GM18907 (cell line): Measurements from ENCODE around the gene KCNQ1OT1.

Experiments
- ATAC-seq: cut with Tn5 transposase; IDR thresholded peaks from one replicate; pipeline ENCODE4 v1.9.1; 2021; ENCODE audit warnings: mild to moderate bottlenecking, moderate library complexity; ENCODE audit not compliant: unreplicated experiment

Gene KCNQ1OT1

DNA sequence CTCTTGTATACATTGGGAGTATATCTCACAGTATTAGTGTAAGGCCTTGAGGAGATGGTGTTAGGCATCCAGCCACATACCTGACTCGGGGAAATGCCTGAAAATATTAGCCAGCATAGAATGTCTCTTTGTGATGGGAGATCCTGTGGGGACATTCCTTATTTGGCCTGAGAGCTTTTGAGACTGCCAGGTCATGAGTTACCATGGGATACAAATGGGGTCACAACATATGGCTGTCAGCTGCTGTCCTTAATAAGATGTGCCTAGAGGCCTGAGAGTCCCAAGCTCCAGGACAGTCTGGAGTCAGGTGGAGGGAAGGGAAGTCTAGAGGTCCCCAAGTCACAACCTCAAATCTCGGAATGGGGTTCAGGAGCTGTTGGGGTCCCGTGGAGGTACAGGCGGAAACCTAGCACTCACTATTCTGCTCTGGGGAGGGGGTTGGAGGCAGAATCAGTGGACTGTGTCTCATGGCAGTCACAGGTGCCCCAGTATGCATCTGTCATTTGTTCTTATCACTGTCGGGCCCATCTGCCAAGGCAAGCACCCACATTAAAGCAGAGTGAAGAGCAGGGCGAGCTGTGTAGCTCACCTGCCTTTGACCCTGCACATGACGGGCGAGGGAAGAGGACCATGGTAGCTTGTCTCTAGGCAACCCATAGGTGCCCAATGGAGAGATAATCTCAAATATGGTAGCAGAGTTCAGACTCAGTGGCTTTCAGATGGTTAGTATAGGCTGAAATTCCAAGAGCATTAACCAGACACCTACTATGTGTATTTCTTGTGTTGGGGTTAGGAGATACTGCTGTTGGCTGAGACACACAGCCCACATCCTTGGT lies 29.9 kb downstream of the KCNQ1OT1 start:
- no peak for ATAC-seq

DNA sequence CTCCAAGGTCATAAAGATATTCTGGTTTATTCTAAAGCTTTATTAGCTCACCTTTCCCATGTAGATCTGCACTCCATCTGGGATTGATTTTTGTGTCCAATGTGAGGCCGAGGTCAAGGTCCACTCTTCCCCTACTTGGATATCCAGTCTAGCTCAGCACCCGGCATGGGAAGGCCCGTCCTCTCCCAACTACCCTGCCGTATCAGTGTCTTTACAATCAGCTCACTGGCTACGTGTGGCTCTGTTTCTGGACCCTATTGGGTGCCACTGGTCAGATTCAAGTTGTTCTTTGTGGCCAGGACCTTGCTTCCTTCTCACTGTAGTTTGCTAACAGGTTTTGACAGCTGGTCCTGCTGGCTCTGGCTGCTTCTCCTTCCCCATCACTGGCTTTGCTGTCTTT lies 30.9 kb downstream of the KCNQ1OT1 start:
- no peak for ATAC-seq

DNA sequence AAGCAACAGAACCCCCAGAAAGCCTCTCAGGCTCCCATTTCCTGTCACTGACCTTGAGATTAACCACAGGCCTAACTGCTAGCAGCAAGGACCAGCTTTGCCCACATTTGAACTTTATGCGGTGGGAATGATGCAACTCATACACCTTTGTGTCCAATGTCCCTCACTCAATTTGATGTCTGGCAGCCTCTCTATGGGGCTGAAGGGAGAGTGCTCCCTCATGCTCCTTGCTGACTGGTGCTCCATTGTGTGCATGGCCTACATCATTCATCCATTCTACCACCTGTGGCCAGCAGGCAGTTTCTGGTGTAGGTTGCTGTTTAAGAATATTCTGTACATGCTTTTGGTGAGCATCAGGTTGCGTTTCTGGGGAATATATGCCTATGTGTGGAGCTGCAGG lies 31.9 kb downstream of the KCNQ1OT1 start:
- ATAC-seq: no peak

DNA sequence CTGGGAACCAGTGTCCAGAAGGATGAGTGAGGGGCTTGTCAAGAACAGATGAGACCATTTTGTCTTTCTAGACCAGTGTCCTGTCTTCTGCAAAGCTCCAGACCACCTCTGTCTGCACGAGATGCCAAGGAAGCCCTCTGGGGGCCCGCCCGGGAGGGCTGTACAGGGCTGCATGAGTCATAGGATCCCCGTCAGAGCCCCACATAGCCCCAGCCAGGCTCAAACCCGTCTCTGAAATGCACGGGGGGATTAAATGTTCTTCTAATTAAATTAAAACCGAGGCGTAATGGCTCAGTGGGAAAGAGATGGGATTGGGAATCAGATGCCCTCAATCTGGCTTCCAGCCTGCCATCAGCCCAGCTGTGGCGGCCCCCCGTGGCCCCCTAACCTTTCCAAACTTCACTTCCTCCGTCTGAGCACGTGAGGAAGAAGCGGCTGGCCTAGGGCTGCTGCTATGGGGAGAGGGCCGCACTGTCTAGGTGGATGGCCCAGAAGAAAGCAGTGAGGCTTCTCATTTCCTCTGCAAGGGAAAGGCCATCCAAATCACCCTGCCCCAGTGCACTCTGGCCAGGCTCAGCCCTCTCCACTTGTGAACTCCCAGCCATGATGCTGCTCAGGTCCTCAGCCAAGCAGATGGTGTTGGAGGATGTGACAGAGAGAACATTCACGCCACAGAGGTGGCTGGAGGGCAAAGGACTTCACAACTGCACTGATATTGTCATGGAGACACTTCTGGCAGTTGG lies 32.8 kb downstream of the KCNQ1OT1 start:
- ATAC-seq: no peak

DNA sequence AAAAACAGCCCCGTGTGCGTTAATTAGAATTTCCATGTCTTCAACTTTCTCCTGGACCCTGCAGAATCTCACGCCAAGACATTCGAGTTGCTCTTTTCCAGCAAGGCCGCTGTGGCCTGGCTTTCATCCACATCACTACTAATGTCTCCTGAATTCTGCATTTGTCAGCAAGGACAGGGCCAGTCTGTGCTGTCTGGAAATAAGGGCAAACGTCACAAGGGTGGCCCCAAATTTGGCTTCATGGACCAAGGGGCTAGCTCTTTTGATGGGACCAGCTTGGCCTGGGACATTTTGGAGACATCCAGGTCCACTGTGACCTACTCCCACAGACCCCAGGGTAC lies 33.4 kb downstream of the KCNQ1OT1 start:
- no peak for ATAC-seq

DNA sequence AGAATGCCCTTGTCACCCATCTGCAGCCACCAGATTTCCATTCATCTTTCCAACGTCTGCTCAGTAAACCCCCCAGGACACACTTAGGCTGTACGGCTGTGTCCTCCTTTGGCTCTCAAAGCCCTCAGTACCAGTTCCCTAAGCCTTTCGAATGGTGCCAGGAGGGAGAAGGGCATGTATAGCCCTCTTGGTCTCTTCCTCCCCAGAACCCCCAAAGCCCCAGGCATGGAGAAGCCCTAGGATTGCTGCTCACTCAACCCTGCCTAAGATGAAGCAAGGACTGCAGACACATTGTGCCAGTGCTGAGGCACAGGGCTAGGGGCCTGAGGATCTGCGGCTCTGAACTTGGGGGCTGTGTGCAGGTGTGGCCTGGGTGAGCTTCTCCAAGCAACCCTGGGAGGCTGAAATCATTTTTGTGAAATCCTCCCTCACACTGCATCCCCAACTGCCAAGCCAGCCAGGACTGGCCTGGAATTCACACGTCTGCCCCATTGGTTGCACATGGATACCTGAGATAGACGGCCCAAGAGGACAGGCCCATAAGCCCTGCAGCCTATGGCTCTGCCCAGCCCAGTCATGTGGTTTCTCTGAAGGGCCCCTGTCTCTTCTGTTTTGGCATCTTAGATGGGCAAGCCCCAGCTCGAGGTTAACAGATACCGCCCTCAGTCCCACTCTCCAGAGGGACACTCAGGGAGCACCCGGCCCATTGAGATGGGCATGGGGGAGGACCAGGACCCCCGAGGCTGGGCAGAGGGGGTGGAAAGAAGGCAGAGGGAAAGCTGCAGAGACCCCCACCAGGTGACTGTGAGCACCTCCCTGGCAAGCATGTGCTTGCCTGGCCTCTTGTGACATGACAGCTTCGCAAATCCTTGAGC lies 34.0 kb downstream of the KCNQ1OT1 start:
- no peak for ATAC-seq

DNA sequence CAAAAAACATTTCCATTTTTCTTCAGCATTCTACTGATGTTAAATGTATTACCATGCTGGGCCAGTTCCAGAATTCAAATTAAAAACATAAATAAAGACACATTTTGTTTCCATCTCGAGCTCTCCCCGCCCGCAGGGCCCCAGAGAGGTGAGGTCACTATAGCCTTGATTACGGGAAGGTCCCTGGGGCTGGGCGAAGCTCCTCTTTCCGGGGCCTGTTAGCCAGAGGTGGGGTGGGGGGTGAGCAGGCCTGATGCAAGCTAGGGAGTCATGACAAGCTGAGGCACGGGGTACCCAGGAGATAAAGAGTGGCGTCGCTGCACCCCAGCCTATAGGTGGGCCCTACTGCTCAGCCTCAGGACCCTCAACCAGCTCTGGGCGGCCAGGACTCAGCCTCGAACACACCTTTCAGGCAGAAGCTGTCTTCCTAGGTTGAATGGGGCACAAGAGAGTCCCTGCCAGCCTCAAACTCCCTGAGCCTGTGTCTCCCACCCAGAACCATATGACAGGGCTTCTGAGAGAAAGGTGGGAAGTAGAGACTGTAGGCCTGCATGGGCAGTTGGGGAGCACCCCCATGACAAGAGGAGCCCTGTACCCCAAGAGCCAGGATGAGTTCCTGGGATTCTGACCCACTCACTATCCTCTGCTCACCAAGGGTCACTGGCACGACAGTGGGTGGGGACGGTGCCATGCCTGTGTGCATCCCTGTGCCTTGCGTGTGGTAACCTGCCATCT lies 34.8 kb downstream of the KCNQ1OT1 start:
- ATAC-seq: no peak

DNA sequence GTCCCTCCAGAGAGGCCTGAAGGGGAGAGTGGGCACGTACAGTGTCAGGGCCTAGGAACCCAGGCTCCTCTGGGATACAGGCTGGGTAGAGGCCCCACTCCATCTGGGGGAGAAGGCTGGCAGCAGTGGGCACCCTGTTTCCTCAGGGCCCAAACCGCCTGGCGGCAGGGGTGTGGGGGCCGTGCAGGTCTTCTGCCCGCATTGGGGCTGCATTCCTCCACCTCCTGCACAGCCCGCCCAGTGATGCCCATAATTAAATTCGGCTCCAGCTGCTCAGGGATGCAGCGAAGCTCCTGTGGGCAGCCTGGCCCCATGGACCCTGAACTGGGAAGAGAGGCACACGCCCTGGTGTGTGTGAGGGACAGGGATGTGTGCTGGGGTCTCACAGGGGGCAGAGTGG lies 35.4 kb downstream of the KCNQ1OT1 start:
- ATAC-seq: no peak

DNA sequence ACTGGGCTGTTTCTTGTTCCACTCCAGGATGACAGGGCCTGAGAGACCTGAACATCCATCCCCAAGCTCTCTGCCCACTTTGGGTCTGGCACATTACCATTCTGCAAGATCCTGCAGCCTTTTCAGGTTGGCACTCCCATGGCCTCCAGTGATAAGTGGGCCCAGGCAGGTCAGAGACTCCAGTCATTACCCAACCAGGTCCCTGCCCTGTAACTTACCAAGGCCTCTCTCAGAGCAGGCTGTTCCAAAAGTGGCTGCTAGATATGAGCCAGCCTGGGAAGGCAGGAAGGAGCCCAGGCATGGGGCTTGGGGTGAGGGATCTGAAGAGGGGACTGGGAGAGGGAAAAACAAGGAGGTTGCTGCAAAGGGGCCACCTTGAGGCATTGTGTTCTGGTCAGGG lies 35.9 kb downstream of the KCNQ1OT1 start:
- no peak for ATAC-seq

DNA sequence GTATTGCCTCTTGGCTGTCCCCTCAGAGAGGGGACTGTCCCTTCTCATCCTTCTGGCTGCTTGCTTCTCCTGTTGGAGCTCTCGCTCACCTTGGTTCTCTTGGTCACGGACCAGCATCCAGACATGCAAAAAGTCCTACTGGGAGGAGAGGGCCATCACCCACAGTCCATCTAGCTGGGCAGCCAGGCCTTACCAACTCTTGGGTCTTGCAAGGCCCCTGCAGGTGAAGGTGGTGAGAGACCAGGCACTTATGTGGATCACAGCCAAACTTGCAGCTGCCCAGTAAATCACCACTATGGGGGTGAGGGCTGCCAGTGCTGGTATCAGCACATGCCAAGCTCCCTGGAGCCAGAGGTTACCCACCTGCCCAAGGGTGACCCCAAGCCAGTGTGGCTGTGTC lies 36.3 kb downstream of the KCNQ1OT1 start:
- no peak for ATAC-seq

DNA sequence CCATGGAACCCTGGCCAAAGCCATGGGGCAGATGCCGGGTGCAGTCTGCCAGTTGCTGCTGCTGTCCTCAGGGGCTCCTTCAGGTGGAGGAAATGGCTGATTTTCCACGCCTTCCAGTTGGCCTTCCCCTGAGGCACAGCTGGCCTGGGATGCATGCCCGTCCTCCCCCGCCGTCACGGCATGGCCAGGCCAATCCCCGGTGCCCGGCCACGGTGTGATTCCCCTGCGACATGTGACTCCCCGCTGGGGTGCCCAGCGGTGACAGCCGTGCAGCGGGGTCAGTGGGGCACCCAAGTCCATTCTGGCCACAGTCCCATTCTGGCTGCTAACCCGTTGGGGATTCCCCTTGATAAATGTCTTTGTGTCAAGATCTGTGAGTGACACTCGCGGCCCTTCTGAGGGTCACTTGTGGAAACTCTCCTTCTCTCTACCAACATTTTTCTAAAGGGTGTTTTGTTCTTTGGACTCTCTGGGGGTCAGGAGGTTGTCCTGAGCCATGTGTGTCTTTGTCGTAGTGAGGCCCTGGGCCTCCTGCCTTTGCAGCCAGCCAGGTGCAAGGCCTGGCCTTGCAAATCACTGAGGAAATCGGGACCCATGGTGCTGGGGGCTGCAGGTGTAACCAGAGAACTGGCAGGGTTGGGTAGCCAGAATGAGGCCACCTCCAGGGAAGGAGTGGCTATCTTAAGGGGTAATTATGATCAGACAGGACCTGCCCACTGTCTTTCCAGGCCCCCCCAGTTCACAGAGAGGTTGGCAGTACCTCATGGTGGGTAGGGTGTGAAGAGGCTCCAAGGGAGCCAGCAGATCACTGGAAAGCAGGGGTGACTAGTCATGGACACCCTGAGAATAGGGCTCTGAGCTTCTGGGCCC lies 37.1 kb downstream of the KCNQ1OT1 start:
- ATAC-seq: no peak

DNA sequence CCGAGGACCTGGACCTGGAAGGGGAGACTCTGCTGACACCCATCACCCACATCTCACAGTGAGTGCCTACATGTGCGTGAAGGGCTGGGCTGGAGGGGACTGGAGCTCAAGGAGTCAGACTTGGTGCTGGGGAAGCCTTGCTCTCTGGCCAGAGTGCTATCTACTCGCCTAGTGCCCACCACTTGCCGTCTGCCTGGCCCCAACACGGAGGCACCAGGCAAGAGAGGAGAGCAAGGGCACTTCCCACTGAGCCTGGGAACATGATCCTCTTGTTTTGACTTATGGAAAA lies 37.8 kb downstream of the KCNQ1OT1 start:
- ATAC-seq: no peak

DNA sequence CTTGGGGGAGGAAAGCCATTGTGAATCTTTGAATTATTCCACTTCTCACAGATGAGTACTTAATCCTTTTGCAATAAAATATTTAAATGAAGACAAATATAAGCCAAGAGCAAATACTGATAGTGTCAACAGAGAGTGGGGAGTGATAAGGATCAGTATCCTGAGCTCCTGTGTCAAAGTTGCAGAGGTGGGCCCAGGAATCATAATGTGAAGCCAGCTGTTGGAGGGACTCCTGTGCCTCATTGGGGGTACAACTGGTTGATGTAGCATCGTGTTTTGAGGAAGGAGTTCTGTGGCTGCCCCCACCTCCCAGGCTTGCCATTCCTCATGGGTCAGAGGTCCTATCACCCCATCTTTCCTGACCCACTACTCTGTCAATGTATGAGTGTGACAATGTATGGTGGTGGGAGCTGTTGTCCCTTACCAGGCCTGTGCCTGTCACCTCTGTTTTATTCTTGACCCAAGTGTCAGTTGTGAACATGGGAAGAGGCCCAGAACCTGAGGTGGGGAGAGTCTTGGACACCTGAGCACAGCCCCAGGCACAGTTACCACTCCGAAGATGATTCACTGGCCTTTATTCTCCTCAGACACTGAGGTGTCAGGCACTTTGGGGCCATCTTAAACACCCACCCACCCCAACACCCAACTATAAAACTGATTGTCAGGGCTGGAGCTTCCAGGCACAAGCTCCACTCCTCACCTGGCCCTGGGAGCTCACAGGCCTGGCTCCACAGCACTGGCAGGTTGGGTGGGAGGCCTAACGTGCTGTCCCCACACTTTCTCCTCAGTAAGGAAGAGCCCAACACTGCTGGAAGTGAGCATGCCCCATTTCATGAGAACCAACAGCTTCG lies 38.4 kb downstream of the KCNQ1OT1 start:
- no peak for ATAC-seq

DNA sequence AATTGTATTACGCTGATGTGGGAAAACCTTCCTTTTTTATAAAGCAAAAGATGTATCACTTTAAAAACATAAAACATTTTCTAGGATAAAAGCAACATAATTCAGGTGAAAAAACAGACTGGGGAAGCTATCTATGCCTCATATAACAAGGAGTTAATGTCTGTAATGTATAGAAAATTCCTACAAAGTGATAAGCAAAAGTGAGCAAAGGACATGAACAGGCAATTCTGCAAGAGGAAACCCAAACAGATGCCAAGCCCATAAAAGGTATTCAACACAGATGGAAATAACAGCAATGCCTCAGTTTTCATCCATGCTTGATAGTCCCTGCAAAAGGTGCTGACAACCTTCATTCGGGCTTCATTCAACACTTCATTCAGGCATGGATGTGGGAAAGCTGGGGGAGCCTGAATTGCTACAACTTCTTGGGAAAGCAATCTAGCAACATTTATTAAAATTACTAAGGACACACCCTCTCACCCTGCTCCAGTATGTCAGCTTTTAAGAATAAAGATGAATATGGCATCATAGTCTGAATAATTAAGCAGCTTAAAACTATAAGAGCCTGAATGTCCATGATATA lies 39.3 kb downstream of the KCNQ1OT1 start:
- ATAC-seq: no peak

DNA sequence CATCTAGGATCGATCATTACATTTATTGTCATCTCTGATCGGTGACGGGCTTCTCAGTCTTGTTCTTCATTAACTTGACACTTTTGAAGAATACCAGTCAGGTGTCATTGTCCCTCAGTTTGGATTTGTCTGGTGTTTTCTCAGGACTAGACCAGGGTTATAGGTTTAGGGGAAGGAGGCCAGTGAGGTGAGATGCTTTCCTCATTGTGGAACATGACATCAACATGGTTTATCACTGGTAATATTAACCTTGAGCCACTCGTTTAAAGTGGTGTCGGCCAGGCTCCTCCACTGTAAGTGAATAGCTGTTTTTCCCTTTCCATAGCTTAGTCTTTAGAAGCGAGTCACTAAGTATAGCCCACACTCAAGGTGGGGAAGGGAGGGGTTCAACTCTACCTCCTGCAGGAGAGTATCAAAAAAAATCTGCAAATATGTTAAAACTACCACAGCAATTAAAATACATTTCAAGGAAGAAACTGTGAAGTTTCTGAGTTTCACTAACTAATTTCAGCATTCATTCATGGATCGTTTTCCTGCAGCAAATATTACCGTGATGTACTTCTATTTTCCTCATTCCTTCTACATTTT lies 42.0 kb downstream of the KCNQ1OT1 start:
- ATAC-seq: no peak

DNA sequence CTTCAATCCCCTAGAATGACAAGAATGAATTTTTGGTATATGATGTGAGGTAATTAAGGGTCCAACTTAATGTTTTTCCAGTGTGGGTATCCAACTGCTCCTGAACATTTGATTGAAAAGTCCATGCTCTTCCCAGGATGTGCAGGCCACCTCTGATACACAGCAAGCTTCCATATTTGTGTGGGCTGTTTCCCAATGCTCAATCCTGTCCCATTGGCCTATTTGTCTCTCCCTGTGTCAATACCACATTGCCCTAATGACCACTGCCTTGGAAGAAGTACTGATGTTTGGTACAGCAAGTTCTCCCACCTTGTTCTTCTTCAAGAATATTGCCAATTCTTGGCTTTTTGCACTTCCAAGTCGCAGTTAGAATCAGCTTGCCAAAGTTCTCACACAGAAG lies 42.9 kb downstream of the KCNQ1OT1 start:
- no peak for ATAC-seq

DNA sequence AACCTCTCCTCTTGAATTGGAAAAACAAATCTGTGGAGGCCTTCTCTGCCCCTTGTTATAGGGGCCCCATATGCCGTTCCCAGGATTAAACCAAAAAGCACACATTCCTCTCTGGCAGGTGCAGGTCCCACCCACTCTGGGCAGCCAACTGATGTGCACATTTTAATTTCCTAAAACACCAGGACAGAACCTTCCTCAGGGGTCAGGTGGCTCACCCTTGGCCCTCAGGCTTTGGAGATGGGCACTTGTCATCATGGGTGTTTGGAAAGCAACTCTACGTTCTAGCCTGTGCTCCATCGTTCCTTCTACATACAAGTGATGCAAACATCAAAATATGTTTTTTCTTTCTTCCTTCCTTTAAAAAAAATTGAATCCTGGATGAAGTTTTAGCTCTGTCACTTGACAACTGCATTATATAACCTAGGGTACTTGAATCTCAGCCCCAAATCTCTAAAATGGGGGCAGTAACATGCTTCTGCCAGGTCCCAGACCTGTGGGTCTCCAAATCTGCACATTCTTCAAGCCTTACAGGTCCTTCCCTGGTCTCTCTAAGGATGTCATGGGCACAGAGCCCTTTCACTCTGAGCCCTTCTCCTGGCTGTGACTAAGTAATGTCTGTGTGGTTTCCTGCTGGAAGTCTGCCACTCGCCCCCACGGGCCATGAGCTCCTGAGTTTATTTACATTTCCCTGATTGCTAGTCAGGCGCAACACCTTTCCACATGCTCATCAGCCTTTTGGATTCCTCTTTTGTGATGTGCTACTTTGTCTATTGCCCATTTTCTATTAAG lies 43.8 kb downstream of the KCNQ1OT1 start:
- ATAC-seq: no peak
